H1 (cell line): ENCODE measurements around the gene MORN5. TPM values are rescaled to one million over a fixed set of nuclear protein-coding genes. Genes with fewer than 3 reads are reported as not detected.

ENCODE experiments used
- CTCF ChIA-PET: fragments of 300-600 bp; sonication (Branson Sonifier 250); formaldehyde crosslinking; loops from one replicate; lab custom pipeline; 2021; ENCODE audit not compliant: partially characterized antibody; lab: Charles Lee
- POLR2A ChIA-PET: fragments of 300-600 bp; sonication (Branson Sonifier 250); formaldehyde crosslinking; loops from one replicate; lab custom pipeline; 2021; ENCODE audit warnings: inconsistent platforms; ENCODE audit not compliant: partially characterized antibody; lab: Charles Lee
- DNase-seq, 2 experiments: peaks; one replicate each; pipeline versions ENCODE4 v3.0.0 to v3.0.0-alpha.2; 2010 to 2022; ENCODE audit warnings: low spot score in 2 of 2, low read depth in 1 of 2, mixed read lengths in 1 of 2
- FAIRE-seq: peaks from 2 replicates; lab custom pipeline; 2011; peaks lifted over from hg19 to GRCh38; lab: Jason Lieb, UNC
- H2AFZ ChIP-seq: 2 replicates; pipeline ENCODE4 v1.8.1; 2012; ENCODE audit warnings: low read length, inconsistent platforms
- H2AK5ac ChIP-seq: 2 replicates; pipeline ENCODE4 v1.6.1; 2013; ENCODE audit warnings: low read depth, low read length
- H2BK120ac ChIP-seq: replicated peaks from 2 replicates; pipeline ENCODE3; 2013; ENCODE audit warnings: low read depth, low read length, inconsistent platforms
- H2BK12ac ChIP-seq: 2 replicates; pipeline ENCODE4 v1.6.1; 2013; ENCODE audit warnings: low read depth, low read length
- H2BK15ac ChIP-seq: 2 replicates; pipeline ENCODE4 v1.6.1; 2013; ENCODE audit warnings: low read length
- H2BK20ac ChIP-seq: 2 replicates; pipeline ENCODE4 v1.6.1; 2013; ENCODE audit warnings: low read length
- H2BK5ac ChIP-seq: 2 replicates; pipeline ENCODE4 v1.6.1; 2013; ENCODE audit warnings: low read depth, low read length
- H3K14ac ChIP-seq: 2 replicates; pipeline ENCODE4 v1.6.1; 2013; ENCODE audit warnings: inconsistent platforms; ENCODE audit not compliant: insufficient read length
- H3K18ac ChIP-seq: 2 replicates; pipeline ENCODE4 v1.6.1; 2013; ENCODE audit warnings: low read length; ENCODE audit errors: extremely low read depth
- H3K23ac ChIP-seq: 2 replicates; pipeline ENCODE4 v1.6.1; 2013; ENCODE audit warnings: inconsistent platforms; ENCODE audit not compliant: insufficient read length
- H3K23me2 ChIP-seq: 2 replicates; pipeline ENCODE4 v1.6.1; 2013; ENCODE audit warnings: low read depth, low read length
- H3K27ac ChIP-seq: 2 replicates; pipeline ENCODE4 v1.6.1; 2011; ENCODE audit warnings: low read depth, low read length, inconsistent platforms
- H3K27me3 ChIP-seq, 4 experiments: replicated peaks in 1 of 4; 1 replicate in 1 of 4; 2 replicates in 3 of 4; pipeline versions ENCODE4 v1.6.1 to v1.8.1; 2011 to 2013; ENCODE audit warnings: low read length in 3 of 4, mild to moderate bottlenecking in 3 of 4, inconsistent platforms in 2 of 4, mixed read lengths in 2 of 4, moderate library complexity in 1 of 4; ENCODE audit not compliant: control insufficient read depth in 3 of 4, insufficient read depth in 3 of 4; ENCODE audit errors: extremely low read depth in 1 of 4
- H3K36me3 ChIP-seq, 4 experiments: 2 replicates each; pipeline versions ENCODE4 v1.6.1 to v1.8.1; 2011 to 2013; ENCODE audit warnings: mild to moderate bottlenecking in 4 of 4, low read length in 3 of 4, moderate library complexity in 2 of 4, control low read depth in 1 of 4, inconsistent platforms in 1 of 4; ENCODE audit not compliant: insufficient read depth in 4 of 4, control insufficient read depth in 2 of 4
- H3K4ac ChIP-seq: replicated peaks from 2 replicates; pipeline ENCODE3; 2013; ENCODE audit warnings: low read length, low read depth, mixed read lengths, inconsistent platforms; ENCODE audit not compliant: insufficient read length
- H3K4me1 ChIP-seq, 4 experiments: replicated peaks in 1 of 4; 1 replicate in 1 of 4; 2 replicates in 3 of 4; pipeline versions ENCODE4 v1.6.1 to v1.8.1; 2011 to 2013; ENCODE audit warnings: low read length in 3 of 4, inconsistent platforms in 2 of 4, mixed read lengths in 1 of 4; ENCODE audit not compliant: insufficient read depth in 4 of 4, control insufficient read depth in 3 of 4
- H3K4me2 ChIP-seq, 2 experiments: 2 replicates each; pipeline versions ENCODE4 v1.6.1 to v1.8.1; 2011 to 2013; ENCODE audit warnings: low read depth in 2 of 2, low read length in 2 of 2, control low read depth in 1 of 2, inconsistent platforms in 1 of 2, mild to moderate bottlenecking in 1 of 2; ENCODE audit not compliant: insufficient read depth in 1 of 2
- H3K4me3 ChIP-seq, 4 experiments: fragments of 200-600, 300-600 bp in 1 of 4; sonication (generic), shearing (Covaris generic), sonication (Bioruptor Twin) in 1 of 4; 2 replicates each; pipeline versions ENCODE4 v1.5.1 to v1.8.1; 2011 to 2016; ENCODE audit warnings: low read length in 4 of 4, low read depth in 3 of 4, control low read depth in 2 of 4, inconsistent platforms in 2 of 4, mild to moderate bottlenecking in 2 of 4, mixed read lengths in 1 of 4, moderate library complexity in 1 of 4; ENCODE audit not compliant: insufficient read depth in 2 of 4; ENCODE audit errors: extremely low read depth in 1 of 4
- H3K56ac ChIP-seq: replicated peaks from 2 replicates; pipeline ENCODE3; 2013; ENCODE audit warnings: low read depth, mild to moderate bottlenecking, mixed read lengths, low read length, inconsistent platforms; ENCODE audit not compliant: insufficient read length
- H3K79me1 ChIP-seq: 2 replicates; pipeline ENCODE4 v1.6.1; 2013; ENCODE audit warnings: low read depth, low read length, control low read depth
- H3K79me2 ChIP-seq, 2 experiments: 2 replicates each; pipeline versions ENCODE4 v1.6.1 to v1.8.1; 2012 to 2013; ENCODE audit warnings: low read length in 2 of 2, mild to moderate bottlenecking in 2 of 2, inconsistent platforms in 1 of 2; ENCODE audit not compliant: insufficient read depth in 2 of 2, control insufficient read depth in 1 of 2
- H3K9ac ChIP-seq, 4 experiments: replicated peaks in 1 of 4; 1 replicate in 1 of 4; 2 replicates in 3 of 4; pipeline versions ENCODE4 v1.6.1 to v1.8.1; 2011 to 2013; ENCODE audit warnings: low read depth in 3 of 4, low read length in 3 of 4, control low read depth in 2 of 4, mild to moderate bottlenecking in 2 of 4, moderate library complexity in 2 of 4, inconsistent platforms in 1 of 4; ENCODE audit errors: extremely low read depth in 1 of 4
- H3K9me3 ChIP-seq, 2 experiments: 2 replicates each; pipeline versions ENCODE4 v1.6.1 to v1.8.1; 2012 to 2013; ENCODE audit warnings: mild to moderate bottlenecking in 2 of 2, moderate library complexity in 2 of 2, control low read depth in 1 of 2, inconsistent platforms in 1 of 2, low read depth in 1 of 2, low read length in 1 of 2, mixed read lengths in 1 of 2; ENCODE audit not compliant: insufficient read depth in 2 of 2
- H4K20me1 ChIP-seq, 2 experiments: replicated peaks in 1 of 2; 2 replicates each; pipeline versions ENCODE3 to v1.8.1; 2011 to 2013; ENCODE audit warnings: inconsistent platforms in 2 of 2, low read length in 2 of 2, mild to moderate bottlenecking in 1 of 2; ENCODE audit not compliant: insufficient read depth in 2 of 2, control insufficient read depth in 1 of 2
- H4K5ac ChIP-seq: 2 replicates; pipeline ENCODE4 v1.6.1; 2013; ENCODE audit warnings: low read length, low read depth, mixed read lengths, inconsistent platforms; ENCODE audit not compliant: insufficient read length
- H4K8ac ChIP-seq: 2 replicates; pipeline ENCODE4 v1.8.0; 2013; ENCODE audit warnings: mild to moderate bottlenecking, moderate library complexity, low read length, inconsistent platforms; ENCODE audit not compliant: insufficient read depth; ENCODE audit errors: extremely low read depth
- H4K91ac ChIP-seq: replicated peaks from 2 replicates; pipeline ENCODE3; 2013; ENCODE audit warnings: low read length, mixed read lengths, inconsistent platforms; ENCODE audit not compliant: insufficient read length
- CHD1 ChIP-seq: IDR thresholded peaks from 2 replicates; pipeline ENCODE4 v1.6.1; 2012; ENCODE audit warnings: low read depth, low read length, improper control_type of control experiment
- EZH2 ChIP-seq: fragments of 200-600 bp; sonication (generic); IDR thresholded peaks from 2 replicates; pipeline ENCODE4 v1.7.1; 2012; ENCODE audit warnings: low read depth, mild to moderate bottlenecking, moderate library complexity, low read length, inconsistent platforms; ENCODE audit not compliant: severe bottlenecking
- GABPA ChIP-seq: IDR thresholded peaks from 2 replicates; pipeline ENCODE4 v1.6.1; 2011; ENCODE audit warnings: mild to moderate bottlenecking, low read length, moderate library complexity, borderline replicate concordance; ENCODE audit not compliant: insufficient read depth
- JUN ChIP-seq: IDR thresholded peaks from 2 replicates; pipeline ENCODE4 v1.6.1; 2011; ENCODE audit warnings: low read depth, mild to moderate bottlenecking, improper control_type of control experiment, low read length
- MAX ChIP-seq: IDR thresholded peaks from 2 replicates; pipeline ENCODE4 v1.6.1; 2012; ENCODE audit warnings: inconsistent platforms
- POU5F1 ChIP-seq: IDR thresholded peaks from 2 replicates; pipeline ENCODE4 v1.6.1; 2011; ENCODE audit warnings: low read depth, mild to moderate bottlenecking, low read length, moderate library complexity
- RNF2 ChIP-seq: fragments of 200-900, 300-1000 bp; sonication (generic); IDR thresholded peaks from 2 replicates; pipeline ENCODE4 v1.7.1; 2016; ENCODE audit warnings: borderline replicate concordance, low read depth, mild to moderate bottlenecking, antibody characterized with exemption, low read length; ENCODE audit not compliant: poor library complexity, severe bottlenecking; ENCODE audit errors: missing control alignments
- SP2 ChIP-seq: IDR thresholded peaks from 2 replicates; pipeline ENCODE4 v1.6.1; 2012; ENCODE audit warnings: mild to moderate bottlenecking, low read length, inconsistent platforms
- TAF1 ChIP-seq: IDR thresholded peaks from 2 replicates; pipeline ENCODE4 v1.6.1; 2011; ENCODE audit warnings: mild to moderate bottlenecking, low read depth, low read length
- TCF12 ChIP-seq: IDR thresholded peaks from 2 replicates; pipeline ENCODE4 v1.6.1; 2011; ENCODE audit warnings: low read depth, mild to moderate bottlenecking, low read length
- YY1 ChIP-seq: IDR thresholded peaks from 2 replicates; pipeline ENCODE4 v1.6.1; 2011; ENCODE audit warnings: low read depth, mild to moderate bottlenecking, low read length
- WGBS, 2 experiments: shearing (Covaris generic) in 1 of 2; methylation state at CpG; one replicate each; pipeline versions ENCODE4 v1.1.6 to v1.1.7; 2013 to 2015; ENCODE audit warnings: low lambda C conversion rate in 2 of 2, mixed read lengths in 2 of 2, inconsistent platforms in 1 of 2, low coverage in 1 of 2, missing lambda C conversion rate in 1 of 2; ENCODE audit not compliant: insufficient replicate concordance in 2 of 2, insufficient coverage in 1 of 2, insufficient read length in 1 of 2; ENCODE audit errors: extremely low coverage in 1 of 2, missing lambda C conversion rate in 1 of 2; 5-methylcytosine and 5-hydroxymethylcytosine counted together
- polyA plus RNA-seq, 7 experiments: library from polyadenylated mRNA; depleted of rRNA in 3 of 7; stranded (reverse) in 5 of 7; unstranded in 2 of 7; fragments of >200 nt in 5 of 7; fragments of 200-250 nt in 2 of 7; gene quantifications; 1 replicate in 5 of 7; 2 replicates in 1 of 7; 4 replicates in 1 of 7; pipeline versions ENCODE4 v1.2.1 to v1.2.3, GENCODE V29; 2011 to 2013; ENCODE audit warnings: missing spikeins in 2 of 7, mixed read lengths in 2 of 7
- total RNA-seq: library from RNA; stranded (reverse); fragmentation: NEBNext Ultra II Directional; extraction: Animal tissue kit (Norgen Biotek cat#: 25700); gene quantifications from 2 replicates; pipeline ENCODE4 v1.2.1, GENCODE V29; 2021

The MORN5 gene
- total and polyA plus RNA-seq, 2 of the 8 experiments (the other 6 are each of a cell fraction or from before 2014, with no cell fraction given) = not detected

- H3K56ac ChIP-seq = no peak overlapping the region
- H2BK20ac ChIP-seq = 0 out of 2 replicates have a peak overlapping the region, but pooled peaks have one; percentile 22
- TF ChIP-seq CHD1 (no peak), GABPA (no peak), MAX (0 out of 2 replicates have a peak, but pooled peaks have one; percentile 22), TAF1 (no peak), RNF2 (no peak), EZH2 (no peak), POU5F1 (no peak), YY1 (peak; percentile 56; the same call in 1 of the 2 replicates), TCF12 (no peak), JUN (no peak), SP2 (no peak)
Observed at GRCh38 chr9:122122903-122123632, 36.6 kb upstream of the MORN5 start.

More at GRCh38 chr9:122122903-122123632, 36.6 kb upstream of the MORN5 start:
- 43% methylated on average over 13 of the region's 13 CpGs; no CpG with 5 or more reads in 1 of the 2 experiments for WGBS, 2 experiments
- no peak overlapping the region for H2AFZ ChIP-seq
- no peak overlapping the region for H2BK5ac ChIP-seq
- H3K27ac ChIP-seq = no peak overlapping the region
- H3K79me2 ChIP-seq = no peaks in the 10 kb centered on the region
- H4K91ac ChIP-seq = no peak overlapping the region
- H3K4me1 ChIP-seq = peaks cover 0 to 10% (median 3%) of the 10 kb centered on the region in 4 experiments; a peak in 6 of 7 replicates
- FAIRE-seq (peak; percentile 45), DNase-seq (peak in 1 of 2 experiments; percentile 97)
- peaks cover 9 to 26% (median 24%) of the 10 kb centered on the region in 4 experiments for H3K27me3 ChIP-seq
- H3K79me1 ChIP-seq = no peaks in the 10 kb centered on the region
- peaks cover 6% of the 10 kb centered on the region; the same call in 1 of the 2 replicates for H3K23me2 ChIP-seq
- no peak overlapping the region for H3K9ac ChIP-seq
- no peak overlapping the region for H3K23ac ChIP-seq
- H3K14ac ChIP-seq = no peak overlapping the region
- 0 out of 2 replicates have a peak overlapping the region, but pooled peaks have one; percentile 53 for H3K18ac ChIP-seq
- no peak overlapping the region for H3K4me3 ChIP-seq
- no peak overlapping the region for H2BK15ac ChIP-seq
- H2AK5ac ChIP-seq = no peak overlapping the region
- H3K4ac ChIP-seq = no peak overlapping the region
- H2BK12ac ChIP-seq = no peak overlapping the region
- CTCF ChIA-PET = interaction anchor here (0.6 to 15.6 kb wide), 46 partner anchors 12 to 687 kb away, joined by 3 to 544 read pairs (median 4); partner anchors contain the start of genes LHX6, MORN5, MRRF and NDUFA8
- H4K8ac ChIP-seq = no peak overlapping the region
- no peaks in the 10 kb centered on the region for H3K9me3 ChIP-seq
- H4K5ac ChIP-seq = no peak overlapping the region
- no peak overlapping the region for H3K4me2 ChIP-seq
- H3K36me3 ChIP-seq = no peaks in the 10 kb centered on the region
- no peaks in the 10 kb centered on the region for H4K20me1 ChIP-seq
- no peak overlapping the region for H2BK120ac ChIP-seq
- POLR2A ChIA-PET = interaction anchor here (1.5 to 1.6 kb wide), 2 partner anchors 24 to 223 kb away, joined by 3 to 9 read pairs; no protein-coding TSS in a partner anchor
